HepG2 (cell line): Measurements from ENCODE around the gene WSB1. TPM values are rescaled to one million over a fixed set of nuclear protein-coding genes. Genes with fewer than 3 reads are reported as not detected.

Experiments
- ARNT2 ChIP-seq: sonication (generic); formaldehyde crosslinking; IDR thresholded peaks from 2 replicates; pipeline ENCODE4 v1.8.0; 2022; ENCODE audit warnings: mild to moderate bottlenecking, low read depth, missing genetic modification reagents, moderate library complexity
- ARNTL ChIP-seq: sonication (generic); formaldehyde crosslinking; IDR thresholded peaks from 2 replicates; pipeline ENCODE4 v1.4.0; 2020; ENCODE audit warnings: mild to moderate bottlenecking, missing genetic modification reagents
- CENPT ChIP-seq: sonication (generic); formaldehyde crosslinking; IDR thresholded peaks from 2 replicates; pipeline ENCODE4 v1.8.0; 2022; ENCODE audit warnings: low read depth, mild to moderate bottlenecking, moderate library complexity, missing genetic modification reagents
- NFIC ChIP-seq: IDR thresholded peaks from 2 replicates; pipeline ENCODE4 v1.6.1; 2012; ENCODE audit warnings: mild to moderate bottlenecking, low read length, inconsistent platforms
- NR3C1 ChIP-seq: sonication (generic); formaldehyde crosslinking; IDR thresholded peaks from 2 replicates; pipeline ENCODE4 v1.4.0; 2020; ENCODE audit warnings: missing genetic modification reagents
- RFX1 ChIP-seq: fragments of 450-650 bp; IDR thresholded peaks from 2 replicates; pipeline ENCODE4 v1.6.1; 2017
- RFX3 ChIP-seq: IDR thresholded peaks from 2 replicates; pipeline ENCODE4 v1.6.1; 2016; ENCODE audit warnings: missing biosample characterization, missing genetic modification reagents
- RXRA ChIP-seq: sonication (generic); formaldehyde crosslinking; IDR thresholded peaks from 2 replicates; pipeline ENCODE4 v1.5.1; 2020; ENCODE audit warnings: missing genetic modification reagents
- SUZ12 ChIP-seq: fragments of 150-350 bp; IDR thresholded peaks from 2 replicates; pipeline ENCODE4 v1.6.1; 2014; ENCODE audit warnings: low read depth, low read length
- TAF1 ChIP-seq: sonication (generic); formaldehyde crosslinking; IDR thresholded peaks from 2 replicates; pipeline ENCODE4 v1.4.0; 2020; ENCODE audit warnings: missing genetic modification reagents
- ZIK1 ChIP-seq: sonication (generic); formaldehyde crosslinking; IDR thresholded peaks from 2 replicates; pipeline ENCODE4 v1.5.0; 2020; ENCODE audit warnings: mild to moderate bottlenecking, low read depth, missing genetic modification reagents, borderline replicate concordance
- ZMYM4 ChIP-seq: sonication (generic); formaldehyde crosslinking; IDR thresholded peaks from 2 replicates; pipeline ENCODE4 v1.8.1; 2023; ENCODE audit warnings: mild to moderate bottlenecking, missing genetic modification reagents
- ZNF12 ChIP-seq: sonication (generic); formaldehyde crosslinking; IDR thresholded peaks from 2 replicates; pipeline ENCODE4 v1.5.0; 2020; ENCODE audit warnings: missing genetic modification reagents
- ZNF619 ChIP-seq: sonication (generic); formaldehyde crosslinking; IDR thresholded peaks from 2 replicates; pipeline ENCODE4 v1.4.0; 2020; ENCODE audit warnings: mild to moderate bottlenecking, missing genetic modification reagents
- ZNF703 ChIP-seq: sonication (generic); formaldehyde crosslinking; IDR thresholded peaks from 2 replicates; pipeline ENCODE4 v1.5.1; 2020; ENCODE audit warnings: missing genetic modification reagents, mild to moderate bottlenecking, moderate library complexity, borderline replicate concordance
- ZSCAN12 ChIP-seq: sonication (generic); formaldehyde crosslinking; IDR thresholded peaks from 2 replicates; pipeline ENCODE4 v1.9.0; 2021; ENCODE audit warnings: mild to moderate bottlenecking, missing genetic modification reagents
- polyA plus RNA-seq, 8 experiments: library from polyadenylated mRNA; depleted of rRNA in 3 of 8; stranded (reverse) in 7 of 8; unstranded in 1 of 8; fragments of >200 nt; fragmentation: Illumina TruSeq in 4 of 8; extraction: Trizol in 4 of 8; gene quantifications; 2 replicates each; pipeline versions ENCODE4 v1.2.1 to v1.2.3, GENCODE V29; 2011 to 2016; ENCODE audit warnings: low read depth in 4 of 8, missing spikeins in 1 of 8, mixed read lengths in 1 of 8; ENCODE audit not compliant: insufficient read depth in 1 of 8
- total RNA-seq, 5 experiments: library from RNA; depleted of rRNA; stranded (reverse); fragments of >200 nt; fragmentation: Illumina TruSeq; extraction: Trizol; gene quantifications; 2 replicates each; pipeline ENCODE4 v1.2.3, GENCODE V29; 2016; ENCODE audit warnings: low read depth in 1 of 5
- TF ChIP-seq, protein P1 (sequence below): sonication (generic); formaldehyde crosslinking; IDR thresholded peaks from 2 replicates; pipeline ENCODE4 v1.4.0; 2020; ENCODE audit warnings: mild to moderate bottlenecking, missing genetic modification reagents, borderline replicate concordance
- TF ChIP-seq, protein P2 (sequence below): sonication (generic); formaldehyde crosslinking; IDR thresholded peaks from 2 replicates; pipeline ENCODE4 v1.9.0; 2022; ENCODE audit warnings: low read depth, missing genetic modification reagents
- TF ChIP-seq, protein P3 (sequence below): sonication (generic); formaldehyde crosslinking; IDR thresholded peaks from 2 replicates; pipeline ENCODE4 v1.5.0; 2020; ENCODE audit warnings: mild to moderate bottlenecking, missing genetic modification reagents, borderline replicate concordance
- TF ChIP-seq, protein P4 (sequence below): conservative IDR thresholded peaks from 2 replicates; pipeline ENCODE4 v1.6.1; 2018; ENCODE audit warnings: missing genetic modification reagents

Gene WSB1
- total and polyA plus RNA-seq, 2 of the 13 experiments (the other 11 are each of a cell fraction or from before 2014, with no cell fraction given): 81.3 to 294 TPM

DNA sequence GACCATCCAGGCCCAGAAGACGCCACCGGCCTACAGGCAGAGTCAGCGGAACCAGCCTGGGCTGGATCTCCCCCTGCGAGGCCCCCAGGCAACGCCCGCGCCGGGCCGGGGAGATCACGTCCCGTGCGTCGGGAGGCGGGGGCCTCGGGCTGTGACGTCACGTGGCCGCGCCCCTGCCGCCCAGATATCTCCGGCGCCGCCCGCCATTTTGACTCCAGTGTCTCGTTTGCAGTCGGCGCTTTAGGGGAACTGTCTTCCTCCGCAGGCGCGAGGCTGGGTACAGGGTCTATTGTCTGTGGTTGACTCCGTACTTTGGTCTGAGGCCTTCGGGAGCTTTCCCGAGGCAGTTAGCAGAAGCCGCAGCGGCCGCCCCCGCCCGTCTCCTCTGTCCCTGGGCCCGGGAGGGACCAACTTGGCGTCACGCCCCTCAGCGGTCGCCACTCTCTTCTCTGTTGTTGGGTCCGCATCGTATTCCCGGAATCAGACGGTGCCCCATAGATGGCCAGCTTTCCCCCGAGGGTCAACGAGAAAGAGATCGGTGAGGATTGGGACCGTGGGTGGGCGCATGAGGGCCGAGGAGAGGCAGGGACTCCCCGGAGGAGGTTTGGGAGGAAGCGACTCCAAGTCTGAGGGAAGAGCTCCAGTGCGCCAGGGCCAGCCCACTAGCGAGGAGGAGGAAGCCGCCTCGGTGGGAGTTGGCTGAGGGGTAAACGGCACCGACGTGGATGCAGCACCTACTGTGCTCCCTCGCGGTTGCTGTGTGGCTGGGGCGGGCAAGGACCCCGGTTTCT is at the start of gene WSB1 (continued):
- TF ChIP-seq ZIK1 (peak; percentile 31; the same call in 1 of the 2 replicates), ZNF619 (CRISPR knock-in tag) (no peak), RFX3 (CRISPR knock-in tag) (0 out of 2 replicates have a peak, but pooled peaks have one; percentile 19), ZNF703 (peak; percentile 49; the same call in 1 of the 2 replicates), SUZ12 (no peak), ARNT2 (peak; percentile 64), ZSCAN12 (CRISPR knock-in tag) (no peak), CENPT (CRISPR knock-in tag) (no peak), RFX1 (no peak), RXRA (CRISPR knock-in tag) (peak; percentile 51; the same call in 1 of the 2 replicates), ZMYM4 (peak; percentile 96), ARNTL (CRISPR knock-in tag) (0 out of 2 replicates have a peak, but pooled peaks have one; percentile 39), NFIC (no peak), NR3C1 (no peak), TAF1 (peak; percentile 99), ZNF12 (no peak; the same call in 1 of the 2 replicates)
- TF ChIP-seq, protein P1, sequence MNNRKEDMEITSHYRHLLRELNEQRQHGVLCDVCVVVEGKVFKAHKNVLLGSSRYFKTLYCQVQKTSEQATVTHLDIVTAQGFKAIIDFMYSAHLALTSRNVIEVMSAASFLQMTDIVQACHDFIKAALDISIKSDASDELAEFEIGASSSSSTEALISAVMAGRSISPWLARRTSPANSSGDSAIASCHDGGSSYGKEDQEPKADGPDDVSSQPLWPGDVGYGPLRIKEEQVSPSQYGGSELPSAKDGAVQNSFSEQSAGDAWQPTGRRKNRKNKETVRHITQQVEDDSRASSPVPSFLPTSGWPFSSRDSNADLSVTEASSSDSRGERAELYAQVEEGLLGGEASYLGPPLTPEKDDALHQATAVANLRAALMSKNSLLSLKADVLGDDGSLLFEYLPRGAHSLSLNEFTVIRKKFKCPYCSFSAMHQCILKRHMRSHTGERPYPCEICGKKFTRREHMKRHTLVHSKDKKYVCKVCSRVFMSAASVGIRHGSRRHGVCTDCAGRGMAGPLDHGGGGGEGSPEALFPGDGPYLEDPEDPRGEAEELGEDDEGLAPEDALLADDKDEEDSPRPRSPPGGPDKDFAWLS (CRISPR knock-in tag): no peak
- TF ChIP-seq, protein P2, sequence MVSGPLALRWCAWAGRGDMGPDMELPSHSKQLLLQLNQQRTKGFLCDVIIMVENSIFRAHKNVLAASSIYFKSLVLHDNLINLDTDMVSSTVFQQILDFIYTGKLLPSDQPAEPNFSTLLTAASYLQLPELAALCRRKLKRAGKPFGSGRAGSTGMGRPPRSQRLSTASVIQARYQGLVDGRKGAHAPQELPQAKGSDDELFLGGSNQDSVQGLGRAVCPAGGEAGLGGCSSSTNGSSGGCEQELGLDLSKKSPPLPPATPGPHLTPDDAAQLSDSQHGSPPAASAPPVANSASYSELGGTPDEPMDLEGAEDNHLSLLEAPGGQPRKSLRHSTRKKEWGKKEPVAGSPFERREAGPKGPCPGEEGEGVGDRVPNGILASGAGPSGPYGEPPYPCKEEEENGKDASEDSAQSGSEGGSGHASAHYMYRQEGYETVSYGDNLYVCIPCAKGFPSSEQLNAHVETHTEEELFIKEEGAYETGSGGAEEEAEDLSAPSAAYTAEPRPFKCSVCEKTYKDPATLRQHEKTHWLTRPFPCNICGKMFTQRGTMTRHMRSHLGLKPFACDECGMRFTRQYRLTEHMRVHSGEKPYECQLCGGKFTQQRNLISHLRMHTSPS (CRISPR knock-in tag): no peak
- TF ChIP-seq, protein P3, sequence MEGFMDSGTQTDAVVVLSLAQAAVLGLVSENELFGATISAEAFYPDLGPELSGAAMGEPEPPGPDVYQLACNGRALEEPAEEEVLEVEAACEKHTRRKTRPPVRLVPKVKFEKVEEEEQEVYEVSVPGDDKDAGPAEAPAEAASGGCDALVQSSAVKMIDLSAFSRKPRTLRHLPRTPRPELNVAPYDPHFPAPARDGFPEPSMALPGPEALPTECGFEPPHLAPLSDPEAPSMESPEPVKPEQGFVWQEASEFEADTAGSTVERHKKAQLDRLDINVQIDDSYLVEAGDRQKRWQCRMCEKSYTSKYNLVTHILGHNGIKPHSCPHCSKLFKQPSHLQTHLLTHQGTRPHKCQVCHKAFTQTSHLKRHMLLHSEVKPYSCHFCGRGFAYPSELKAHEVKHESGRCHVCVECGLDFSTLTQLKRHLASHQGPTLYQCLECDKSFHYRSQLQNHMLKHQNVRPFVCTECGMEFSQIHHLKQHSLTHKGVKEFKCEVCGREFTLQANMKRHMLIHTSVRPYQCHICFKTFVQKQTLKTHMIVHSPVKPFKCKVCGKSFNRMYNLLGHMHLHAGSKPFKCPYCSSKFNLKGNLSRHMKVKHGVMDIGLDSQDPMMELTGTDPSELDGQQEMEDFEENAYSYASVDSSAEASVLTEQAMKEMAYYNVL (CRISPR knock-in tag): no peak
- TF ChIP-seq, protein P4, sequence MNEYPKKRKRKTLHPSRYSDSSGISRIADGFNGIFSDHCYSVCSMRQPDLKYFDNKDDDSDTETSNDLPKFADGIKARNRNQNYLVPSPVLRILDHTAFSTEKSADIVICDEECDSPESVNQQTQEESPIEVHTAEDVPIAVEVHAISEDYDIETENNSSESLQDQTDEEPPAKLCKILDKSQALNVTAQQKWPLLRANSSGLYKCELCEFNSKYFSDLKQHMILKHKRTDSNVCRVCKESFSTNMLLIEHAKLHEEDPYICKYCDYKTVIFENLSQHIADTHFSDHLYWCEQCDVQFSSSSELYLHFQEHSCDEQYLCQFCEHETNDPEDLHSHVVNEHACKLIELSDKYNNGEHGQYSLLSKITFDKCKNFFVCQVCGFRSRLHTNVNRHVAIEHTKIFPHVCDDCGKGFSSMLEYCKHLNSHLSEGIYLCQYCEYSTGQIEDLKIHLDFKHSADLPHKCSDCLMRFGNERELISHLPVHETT (CRISPR knock-in tag): peak; percentile 81; the same call in 1 of the 2 replicates
